ENCODE measurements around the gene BLTP3B. TPM values are rescaled to one million over a fixed set of nuclear protein-coding genes. Genes with fewer than 3 reads are reported as not detected.
A peak's percentile ranks its signal among the peaks of the same experiment; 100 is the strongest.

BLTP3B gene
- total RNA-seq, 2 donors from 2014 or later: 22.6 to 30.9 TPM

GRCh38 chr12:100123316-100124095 lies 19.2 kb downstream of the BLTP3B start:
- no peaks in the 10 kb centered on the region for H3K9me3 ChIP-seq (ENCODE audit: control insufficient read depth, low read length, poor library complexity, severe bottlenecking)
- DNase-seq (no peak), ATAC-seq (no peak)
- Mint-ChIP-seq H3K27me3 (no peaks in the 10 kb centered on the region), H3K4me3 (no peak overlapping the region), H3K36me3 (ENCODE audit: low read depth) (no peaks in the 10 kb centered on the region), H3K27ac (peak overlapping the region; percentile 12), H3K4me1 (peaks cover 20% of the 10 kb centered on the region)

- Mint-ChIP-seq H3K4me3 (no peak overlapping the region), H3K27ac (no peak overlapping the region), H3K27me3 (no peaks in the 10 kb centered on the region), H3K4me1 (peaks cover 12% of the 10 kb centered on the region), H3K36me3 (ENCODE audit: low read depth) (peaks cover 2% of the 10 kb centered on the region)
- DNase-seq (no peak), ATAC-seq (no peak)
- no peaks in the 10 kb centered on the region for H3K9me3 ChIP-seq (ENCODE audit: control insufficient read depth, low read length, poor library complexity, severe bottlenecking)
Measured at GRCh38 chr12:100120355-100120754, 22.3 kb downstream of the BLTP3B start.

- peaks cover 17% of the 10 kb centered on the region for H3K4me1 Mint-ChIP-seq
- DNase-seq (no peak), ATAC-seq (no peak)
- H3K36me3 Mint-ChIP-seq (ENCODE audit: low read depth): peaks cover 2% of the 10 kb centered on the region
- no peak overlapping the region for H3K27ac Mint-ChIP-seq
- no peak overlapping the region for H3K4me3 Mint-ChIP-seq
- no peaks in the 10 kb centered on the region for H3K27me3 Mint-ChIP-seq
- H3K9me3 ChIP-seq (ENCODE audit: control insufficient read depth, low read length, poor library complexity, severe bottlenecking): no peaks in the 10 kb centered on the region
Measured at GRCh38 chr12:100115291-100115690, 27.4 kb downstream of the BLTP3B start.

GRCh38 chr12:100114574-100114973 lies 28.1 kb downstream of the BLTP3B start:
- H3K4me3 Mint-ChIP-seq: no peak overlapping the region
- no peak for DNase-seq
- H3K4me1 Mint-ChIP-seq: peaks cover 16% of the 10 kb centered on the region
- no peaks in the 10 kb centered on the region for H3K27me3 Mint-ChIP-seq
- H3K27ac Mint-ChIP-seq: no peak overlapping the region
- no peaks in the 10 kb centered on the region for H3K9me3 ChIP-seq (ENCODE audit: control insufficient read depth, low read length, poor library complexity, severe bottlenecking)
- H3K36me3 Mint-ChIP-seq (ENCODE audit: low read depth): peaks cover 2% of the 10 kb centered on the region
- ATAC-seq: no peak

- peaks cover 12% of the 10 kb centered on the region for H3K4me1 Mint-ChIP-seq
- no peaks in the 10 kb centered on the region for H3K27me3 Mint-ChIP-seq
- DNase-seq: no peak
- no peak overlapping the region for H3K27ac Mint-ChIP-seq
- H3K4me3 Mint-ChIP-seq: no peak overlapping the region
- ATAC-seq: no peak
- H3K9me3 ChIP-seq (ENCODE audit: control insufficient read depth, low read length, poor library complexity, severe bottlenecking): no peaks in the 10 kb centered on the region
- H3K36me3 Mint-ChIP-seq (ENCODE audit: low read depth): peaks cover 2% of the 10 kb centered on the region
Measured at GRCh38 chr12:100110276-100110675, 32.4 kb downstream of the BLTP3B start.

- Mint-ChIP-seq H3K27me3 (no peaks in the 10 kb centered on the region), H3K4me3 (no peak overlapping the region), H3K36me3 (ENCODE audit: low read depth) (peaks cover 4% of the 10 kb centered on the region), H3K27ac (no peak overlapping the region), H3K4me1 (peaks cover 3% of the 10 kb centered on the region)
- H3K9me3 ChIP-seq (ENCODE audit: control insufficient read depth, low read length, poor library complexity, severe bottlenecking): no peaks in the 10 kb centered on the region
- DNase-seq: no peak
- ATAC-seq: no peak
Measured at GRCh38 chr12:100106861-100107260, 35.8 kb downstream of the BLTP3B start.

GRCh38 chr12:100105661-100106060 lies 37.0 kb downstream of the BLTP3B start:
- Mint-ChIP-seq H3K4me1 (peaks cover 2% of the 10 kb centered on the region), H3K27me3 (no peaks in the 10 kb centered on the region), H3K4me3 (no peak overlapping the region), H3K36me3 (ENCODE audit: low read depth) (peaks cover 4% of the 10 kb centered on the region), H3K27ac (no peak overlapping the region)
- no peak for ATAC-seq
- DNase-seq: no peak
- no peaks in the 10 kb centered on the region for H3K9me3 ChIP-seq (ENCODE audit: control insufficient read depth, low read length, poor library complexity, severe bottlenecking)

GRCh38 chr12:100101000-100101399 lies 41.7 kb downstream of the BLTP3B start:
- no peak for ATAC-seq
- Mint-ChIP-seq H3K27ac (no peak overlapping the region), H3K36me3 (ENCODE audit: low read depth) (peaks cover 2% of the 10 kb centered on the region)

More at GRCh38 chr12:100101000-100101399, 41.7 kb downstream of the BLTP3B start:
- no peaks in the 10 kb centered on the region for H3K27me3 Mint-ChIP-seq
- no peak for DNase-seq
- H3K9me3 ChIP-seq (ENCODE audit: control insufficient read depth, low read length, poor library complexity, severe bottlenecking): no peaks in the 10 kb centered on the region
- no peak overlapping the region for H3K4me3 Mint-ChIP-seq
- H3K4me1 Mint-ChIP-seq: no peaks in the 10 kb centered on the region

Other genes starting within 250 kb of the BLTP3B start
- gene ANKS1B, start 157.9 kb downstream of the BLTP3B start, total RNA-seq: 1 to 10 TPM in 1 of 2 donors, under 1 TPM in 1; 0.35 to 1.2 TPM
- gene ACTR6, start 57.9 kb upstream of the BLTP3B start, total RNA-seq: 10 to 100 TPM; 23.4 to 24.9 TPM
- gene DEPDC4, start 124.2 kb upstream of the BLTP3B start, total RNA-seq: not detected
- 10 to 100 TPM; 30.2 to 40.9 TPM for gene SCYL2, start 124.3 kb upstream of the BLTP3B start, total RNA-seq
- not detected for gene SLC17A8, start 214.2 kb upstream of the BLTP3B start, total RNA-seq

Measured in T-helper 17 cell (primary cell).